Measurements from ENCODE around the gene ZNF234. TPM values are rescaled to one million over a fixed set of nuclear protein-coding genes. Genes with fewer than 3 reads are reported as not detected.

Gene ZNF234
- total and polyA plus RNA-seq, 2 of the 8 experiments (the other 6 are each of a cell fraction or from before 2014, with no cell fraction given), result 1.9 to 12.3 TPM

GRCh38 chr19:44163789-44164188 is 22.4 kb downstream of the ZNF234 start (continued):
- TF ChIP-seq EGR1 (IDR thresholded peaks at IDR 0.05; ENCODE audit: borderline replicate concordance, low read depth, low read length), result no peak
- TF ChIP-seq, protein P1, sequence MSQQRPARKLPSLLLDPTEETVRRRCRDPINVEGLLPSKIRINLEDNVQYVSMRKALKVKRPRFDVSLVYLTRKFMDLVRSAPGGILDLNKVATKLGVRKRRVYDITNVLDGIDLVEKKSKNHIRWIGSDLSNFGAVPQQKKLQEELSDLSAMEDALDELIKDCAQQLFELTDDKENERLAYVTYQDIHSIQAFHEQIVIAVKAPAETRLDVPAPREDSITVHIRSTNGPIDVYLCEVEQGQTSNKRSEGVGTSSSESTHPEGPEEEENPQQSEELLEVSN (IDR thresholded peaks at IDR 0.05), result no peak
- no peak for TF ChIP-seq JUND (IDR thresholded peaks at IDR 0.05; ENCODE audit: low read length)
